Stimulated activated naive CD4-positive, alpha-beta T cell treated with Interleukin-2 at 50 U/mL for 16 hours (primary cell): Measurements from ENCODE around the gene ILF2.

Experiments used
- DNase-seq: peaks from one replicate; lab custom pipeline; 2025; lab: John Stamatoyannopoulos, UW

The ILF2 gene

GRCh38 chr1:153627715-153628626 is 42.8 kb downstream of the ILF2 start, which contains the start of gene S100A1:
TSS of gene S100A1 (plus strand) at chr1:153628434. CDS start at chr1:153630522, 2,088 bp downstream.
- no peak for DNase-seq

- no peak for DNase-seq
Measured at GRCh38 chr1:153626904-153627714, 43.7 kb downstream of the ILF2 start, which contains the start of gene S100A13. TSS of gene S100A13 (minus strand) at chr1:153627505. CDS start at chr1:153626472, 1,033 bp downstream.

DNA sequence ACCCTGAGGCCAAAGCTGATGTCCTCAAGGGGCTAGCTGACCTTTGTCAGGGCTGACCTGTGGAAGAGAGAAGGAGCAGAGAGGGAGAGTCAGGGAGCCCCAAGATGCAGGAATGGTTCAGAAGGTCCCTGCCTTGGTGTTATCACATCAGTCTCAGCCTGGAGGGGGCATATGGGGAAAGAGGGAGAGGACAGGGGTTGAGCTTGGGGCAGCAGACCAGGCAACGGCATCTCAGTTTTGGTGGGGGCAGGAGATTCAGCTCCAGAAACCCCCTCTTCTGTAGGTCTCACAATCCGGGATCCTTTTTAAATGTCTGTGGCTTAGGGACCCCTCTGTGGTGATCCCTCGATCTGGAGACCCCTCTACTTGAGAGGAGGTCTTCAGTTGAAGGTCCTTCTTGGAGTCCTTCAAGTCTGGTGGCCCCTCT is 44.3 kb downstream of the ILF2 start:
- no peak for DNase-seq

DNA sequence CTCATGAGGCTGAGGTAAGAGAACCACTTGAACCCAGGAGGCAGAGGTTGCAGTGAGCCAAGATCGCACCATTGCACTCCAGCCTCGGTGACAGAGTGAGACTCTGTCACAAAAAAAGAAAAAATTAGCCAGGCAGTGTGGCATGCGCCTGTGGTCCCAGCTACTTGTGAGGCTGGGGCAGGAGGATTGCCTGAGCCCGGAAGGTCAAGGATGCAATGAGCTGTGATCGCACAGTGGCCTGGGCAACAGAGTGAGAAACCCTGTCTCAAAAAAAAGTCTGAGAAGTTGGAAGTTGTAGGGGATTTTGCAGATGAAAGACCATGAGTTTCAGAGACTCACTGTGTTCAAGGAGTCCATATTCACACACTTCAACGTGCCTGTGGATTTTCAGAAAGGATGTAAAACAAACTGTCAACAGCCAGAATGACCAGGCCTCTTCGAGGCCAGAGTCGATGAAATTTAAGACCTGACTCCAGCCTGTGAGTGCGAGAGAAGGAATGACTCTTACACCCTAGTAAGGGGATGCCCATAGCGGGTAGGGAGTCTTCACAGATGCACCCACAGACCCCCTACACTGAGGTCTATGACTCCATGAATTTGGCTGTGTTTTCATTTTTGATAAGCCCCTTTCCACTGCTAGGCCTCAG is 45.7 kb downstream of the ILF2 start:
- no peak for DNase-seq

- DNase-seq: no peak
Measured at GRCh38 chr1:153623101-153623500, 47.7 kb downstream of the ILF2 start.

GRCh38 chr1:153619171-153619570 is 51.6 kb downstream of the ILF2 start:
- DNase-seq: no peak

GRCh38 chr1:153617663-153618062 is 53.1 kb downstream of the ILF2 start:
- peak; percentile 60 for DNase-seq

GRCh38 chr1:153616917-153617311 is 53.9 kb downstream of the ILF2 start:
- DNase-seq: no peak

DNA sequence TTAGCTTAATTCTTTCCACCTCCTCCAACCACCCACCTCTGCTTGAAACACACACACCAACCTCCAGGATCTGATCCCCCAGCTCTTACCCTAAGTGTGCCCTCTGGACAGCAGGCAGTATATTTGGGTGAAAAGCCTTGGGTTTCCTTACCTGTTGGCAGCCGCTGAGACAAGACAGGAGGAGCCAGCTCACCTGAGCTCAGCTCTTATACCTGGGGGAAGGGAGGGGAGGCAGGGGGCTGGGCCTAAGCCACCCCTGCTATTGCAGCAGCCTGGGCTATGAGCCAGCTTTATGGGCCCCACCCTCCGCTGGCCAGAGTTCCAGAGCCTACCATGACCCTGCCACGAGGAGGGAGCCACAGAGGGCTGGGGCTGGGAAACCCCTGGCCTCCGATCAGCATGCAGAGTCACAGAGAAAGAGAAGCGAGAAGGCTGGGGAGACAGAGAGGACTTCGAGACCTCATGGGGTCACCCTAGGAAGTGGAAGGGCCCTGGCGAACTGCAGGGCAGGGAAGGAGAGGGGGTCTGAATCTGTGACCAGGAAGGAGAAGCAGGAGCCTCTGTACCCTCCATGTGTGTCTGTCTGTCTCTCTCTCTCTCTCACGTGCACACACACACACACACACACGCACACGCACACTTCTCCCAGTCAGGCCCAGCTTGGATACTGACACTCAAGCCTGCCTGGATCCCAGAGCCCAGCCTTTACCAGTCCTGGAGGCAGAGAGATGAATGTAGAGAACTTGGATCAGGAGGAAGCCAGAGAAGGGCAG is 54.5 kb downstream of the ILF2 start, which contains the start of gene S100A14:
Gene S100A14 (minus strand): TSS at position 182 of the 773 bp plus-strand sequence. CDS start 467 bp downstream, outside the sequence.
- DNase-seq: no peak

GRCh38 chr1:153615406-153615805 is 55.4 kb downstream of the ILF2 start:
- no peak for DNase-seq

GRCh38 chr1:153614906-153615305 is 55.9 kb downstream of the ILF2 start:
- DNase-seq: no peak

DNA sequence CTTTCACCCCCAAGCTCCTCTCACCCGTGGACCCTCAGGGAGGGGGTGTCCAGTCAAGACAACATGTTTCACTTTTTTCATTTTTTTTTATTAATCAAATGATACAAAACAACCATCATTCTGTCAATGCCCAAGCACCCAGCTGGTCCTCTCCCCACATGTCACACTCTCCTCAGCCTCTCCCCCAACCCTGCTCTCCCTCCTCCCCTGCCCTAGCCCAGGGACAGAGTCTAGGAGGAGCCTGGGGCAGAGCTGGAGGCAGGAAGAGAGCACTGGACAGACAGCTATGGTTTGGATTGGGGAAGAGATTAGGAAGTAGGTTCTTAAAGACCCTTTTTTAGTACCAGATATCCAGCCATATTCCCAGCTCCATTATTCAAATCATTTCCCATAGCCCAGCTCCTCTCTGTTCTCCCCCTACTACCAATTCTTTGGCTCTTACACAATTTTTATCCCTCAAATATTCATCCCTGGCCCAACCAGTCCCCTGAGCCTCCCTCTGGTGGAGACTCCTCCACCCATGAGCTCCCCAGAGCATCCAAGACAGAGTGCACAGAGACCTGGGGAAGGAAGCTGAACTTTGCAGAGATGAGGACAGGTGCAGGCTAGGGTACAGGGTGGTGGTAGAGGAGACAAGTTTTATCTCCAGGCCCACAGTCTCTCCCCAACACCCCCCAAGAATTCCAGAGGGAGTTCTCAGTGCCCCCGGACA is 56.4 kb downstream of the ILF2 start:
- no peak for DNase-seq

DNA sequence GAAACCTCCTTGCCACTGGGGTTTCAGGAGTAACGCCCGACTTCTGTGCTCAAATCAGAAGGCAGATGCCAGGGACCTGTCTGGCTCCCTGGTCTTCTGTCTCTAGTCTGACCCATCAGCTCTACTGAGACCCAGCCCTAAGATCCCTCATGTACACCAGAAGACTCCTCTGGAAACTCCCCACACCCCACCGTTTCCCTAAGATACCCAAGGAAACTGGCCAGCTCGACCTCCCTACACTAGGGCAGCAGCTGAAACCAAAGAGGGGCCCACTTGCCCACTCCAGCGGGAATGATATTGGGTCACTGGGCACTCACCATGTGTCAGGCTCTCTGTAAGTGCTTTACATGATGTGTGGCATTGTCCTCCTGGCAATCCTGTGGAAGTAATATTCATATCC is 57.4 kb downstream of the ILF2 start:
- no peak for DNase-seq

DNA sequence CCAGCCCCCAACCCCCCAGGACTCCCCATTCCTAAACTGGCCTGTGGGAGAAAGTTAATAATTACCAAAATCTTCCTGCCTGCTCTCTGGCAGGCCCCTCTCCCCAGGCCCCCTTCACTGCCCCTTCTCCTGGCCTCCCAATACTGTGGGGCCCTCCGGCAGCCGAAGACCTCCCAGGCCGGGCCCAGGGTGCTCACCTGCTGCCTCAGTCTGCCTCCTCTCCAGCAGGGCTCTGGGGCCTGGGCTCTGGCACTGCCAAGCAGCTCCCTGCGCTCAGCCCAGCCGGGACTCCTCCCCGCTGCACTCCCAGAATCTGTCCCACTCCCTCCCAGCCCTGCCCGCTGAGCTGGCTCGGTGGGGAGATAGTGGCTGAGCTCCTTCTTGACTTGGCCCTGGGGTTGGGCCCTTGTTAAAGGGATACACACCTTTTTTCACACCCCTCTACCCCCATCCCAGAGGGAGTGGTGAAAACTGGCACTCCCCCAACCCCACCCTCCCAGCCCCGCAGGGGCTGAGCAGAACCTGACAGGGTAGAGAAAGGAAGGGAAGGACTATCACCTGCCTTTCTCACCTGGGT is 58.0 kb downstream of the ILF2 start, which contains the start of gene S100A16:
Gene S100A16 (minus strand): TSS at position 383 of the 577 bp plus-strand sequence. CDS start 4,986 bp downstream, outside the sequence.
- no peak for DNase-seq

DNA sequence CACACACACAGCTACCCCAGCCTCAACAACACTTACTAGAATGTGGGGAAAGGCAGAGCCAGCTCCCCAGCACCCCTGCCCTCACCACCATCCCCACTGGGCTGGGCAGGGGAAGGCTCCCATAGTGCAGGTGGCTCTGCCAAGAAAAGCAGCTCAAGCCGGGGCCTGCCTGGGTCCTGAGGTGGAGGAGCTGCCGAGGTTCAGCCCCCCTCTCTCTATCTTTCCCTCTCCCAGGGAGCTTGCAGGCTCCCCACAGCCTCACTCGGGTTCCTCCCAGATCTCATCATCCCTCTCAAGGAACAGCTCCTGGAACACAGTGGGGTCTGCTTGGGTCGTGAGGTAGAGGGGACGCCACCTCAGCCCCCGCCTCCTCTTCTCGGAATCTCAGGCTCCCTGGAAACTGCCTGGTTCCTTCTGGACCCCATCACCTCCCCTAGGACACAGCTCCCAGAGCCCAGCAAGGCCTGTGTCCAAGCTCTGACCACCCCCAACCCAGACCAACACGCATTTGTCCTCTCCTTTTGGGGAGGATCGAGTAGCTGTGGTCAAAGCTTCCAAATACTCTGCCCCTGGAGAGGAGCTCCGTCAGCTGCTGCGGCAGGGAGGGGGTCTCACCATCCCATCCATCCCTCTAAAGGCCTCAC is 58.6 kb downstream of the ILF2 start:
- DNase-seq: no peak
